Natural killer cell (primary cell): Measurements from ENCODE around the gene PDCD10. TPM values are rescaled to one million over a fixed set of nuclear protein-coding genes. Genes with fewer than 3 reads are reported as not detected.

Experiments used
- ATAC-seq, 3 donors: fragments of 150-1000 bp in 2 of 3; fragments of 200-7000 bp in 1 of 3; cut with Tn5 transposase; 1 replicate in 1 of 3; 2 replicates in 2 of 3; pipeline ENCODE4 v1.10.0; 2021; ENCODE audit warnings: mild to moderate bottlenecking in 2 of 3, moderate library complexity in 2 of 3
- DNase-seq, 2 donors: peaks; one replicate each; pipeline versions ENCODE4 v3.0.0 to v3.0.0-alpha.2; 2013 to 2021; ENCODE audit warnings: mixed read lengths in 1 of 2
- H3K27ac ChIP-seq: one replicate; pipeline ENCODE4 v1.5.1; 2013; ENCODE audit warnings: mild to moderate bottlenecking, low read length
- H3K27me3 ChIP-seq: one replicate; pipeline ENCODE4 v1.6.1; 2013; ENCODE audit warnings: low read length; ENCODE audit not compliant: control insufficient read depth, insufficient read depth
- H3K36me3 ChIP-seq: one replicate; pipeline ENCODE4 v1.6.1; 2013; ENCODE audit warnings: low read length; ENCODE audit not compliant: control insufficient read depth, insufficient read depth
- H3K4me1 ChIP-seq: one replicate; pipeline ENCODE4 v1.6.1; 2013; ENCODE audit warnings: low read length; ENCODE audit not compliant: control insufficient read depth, insufficient read depth
- H3K4me3 ChIP-seq: one replicate; pipeline ENCODE4 v1.5.1; 2013; ENCODE audit warnings: low read length
- H3K9me3 ChIP-seq: one replicate; pipeline ENCODE4 v1.6.1; 2013; ENCODE audit warnings: low read length; ENCODE audit not compliant: control insufficient read depth, insufficient read depth
- H3K27ac Mint-ChIP-seq, 2 donors: one replicate each; pipeline ENCODE4 v1.8.0; 2022; ENCODE audit warnings: mild to moderate bottlenecking in 2 of 2, mixed read lengths in 2 of 2, moderate library complexity in 1 of 2
- H3K27me3 Mint-ChIP-seq, 2 donors: one replicate each; pipeline ENCODE4 v1.8.0; 2022; ENCODE audit warnings: low read depth in 2 of 2, mixed read lengths in 2 of 2
- H3K36me3 Mint-ChIP-seq: one replicate; pipeline ENCODE4 v1.8.0; 2022; ENCODE audit warnings: mixed read lengths
- H3K4me1 Mint-ChIP-seq, 2 donors: one replicate each; pipeline ENCODE4 v1.8.0; 2022; ENCODE audit warnings: mixed read lengths in 2 of 2
- H3K4me3 Mint-ChIP-seq: one replicate; pipeline ENCODE4 v1.8.0; 2022; ENCODE audit warnings: mild to moderate bottlenecking, moderate library complexity, mixed read lengths
- H3K9me3 Mint-ChIP-seq, 2 donors: one replicate each; pipeline ENCODE4 v1.8.0; 2022; ENCODE audit warnings: mixed read lengths in 2 of 2
- WGBS: methylation state at CpG from one replicate; pipeline ENCODE4 v1.1.7; 2013; ENCODE audit warnings: missing lambda C conversion rate; ENCODE audit not compliant: insufficient coverage; 5-methylcytosine and 5-hydroxymethylcytosine counted together
- intact Hi-C: fragments of 100-400 bp; cut with micrococcal nuclease; formaldehyde crosslinking; loops from one replicate; pipeline ENCODE4 v1.14.2; 2022
- total RNA-seq, 4 donors: library from RNA; stranded (reverse); fragments of 120-200 nt in 1 of 4; gene quantifications; one replicate each; pipeline versions ENCODE4 v1.2.3 to v1.2.4, GENCODE V29; 2013 to 2022
- TF ChIP-seq, protein P1 (sequence below): fragments of 200-600 bp; IDR thresholded peaks from one replicate; pipeline ENCODE4 v1.8.0; 2022; ENCODE audit warnings: antibody characterized with exemption

The PDCD10 gene
- total RNA-seq, 3 donors from 2014 or later (not counting 1 experiment from before 2014, with no cell fraction given) = 50.6 to 58.3 (median 50.8) TPM

DNA sequence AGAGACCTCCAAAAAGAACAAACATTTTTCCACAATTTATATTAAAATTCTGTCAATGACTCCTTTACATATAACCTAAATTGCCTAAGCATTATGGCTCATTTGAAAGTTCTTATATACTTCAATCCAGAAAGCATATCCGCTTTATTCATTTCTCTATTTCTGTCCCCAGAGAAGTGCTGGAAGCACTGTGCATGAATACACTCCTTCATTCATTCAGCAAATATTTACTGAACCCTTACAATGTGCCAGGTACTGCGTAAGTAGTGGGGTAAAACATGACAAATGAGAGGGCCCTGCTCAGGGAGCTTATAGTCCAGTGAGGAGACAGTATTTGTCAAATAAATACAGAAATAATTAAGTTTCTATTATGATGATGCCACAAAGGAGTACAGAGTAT, 3.3 kb downstream of the PDCD10 start:
- no peaks in the 10 kb centered on the region for H3K27me3 Mint-ChIP-seq
- H3K9me3 ChIP-seq = no peaks in the 10 kb centered on the region
- TF ChIP-seq, protein P1, sequence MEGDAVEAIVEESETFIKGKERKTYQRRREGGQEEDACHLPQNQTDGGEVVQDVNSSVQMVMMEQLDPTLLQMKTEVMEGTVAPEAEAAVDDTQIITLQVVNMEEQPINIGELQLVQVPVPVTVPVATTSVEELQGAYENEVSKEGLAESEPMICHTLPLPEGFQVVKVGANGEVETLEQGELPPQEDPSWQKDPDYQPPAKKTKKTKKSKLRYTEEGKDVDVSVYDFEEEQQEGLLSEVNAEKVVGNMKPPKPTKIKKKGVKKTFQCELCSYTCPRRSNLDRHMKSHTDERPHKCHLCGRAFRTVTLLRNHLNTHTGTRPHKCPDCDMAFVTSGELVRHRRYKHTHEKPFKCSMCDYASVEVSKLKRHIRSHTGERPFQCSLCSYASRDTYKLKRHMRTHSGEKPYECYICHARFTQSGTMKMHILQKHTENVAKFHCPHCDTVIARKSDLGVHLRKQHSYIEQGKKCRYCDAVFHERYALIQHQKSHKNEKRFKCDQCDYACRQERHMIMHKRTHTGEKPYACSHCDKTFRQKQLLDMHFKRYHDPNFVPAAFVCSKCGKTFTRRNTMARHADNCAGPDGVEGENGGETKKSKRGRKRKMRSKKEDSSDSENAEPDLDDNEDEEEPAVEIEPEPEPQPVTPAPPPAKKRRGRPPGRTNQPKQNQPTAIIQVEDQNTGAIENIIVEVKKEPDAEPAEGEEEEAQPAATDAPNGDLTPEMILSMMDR = no peak
- H3K4me3 Mint-ChIP-seq = no peak overlapping the region
- H3K9me3 Mint-ChIP-seq = no peaks in the 10 kb centered on the region
- H3K4me1 Mint-ChIP-seq = peaks cover 44 to 47% of the 10 kb centered on the region in 2 donors
- H3K27me3 ChIP-seq = no peaks in the 10 kb centered on the region
- H3K36me3 Mint-ChIP-seq = no peaks in the 10 kb centered on the region
- intact Hi-C loops = loop anchor here (5.0 kb wide), 1 partner anchor 349 kb away; the partner anchor contains the start of gene ZBBX
- H3K4me1 ChIP-seq = peaks cover 6% of the 10 kb centered on the region
- DNase-seq (no peak), ATAC-seq (no peak)
- H3K27ac ChIP-seq = no peak overlapping the region
- H3K36me3 ChIP-seq = no peaks in the 10 kb centered on the region
- peak overlapping the region; percentile 53 to 70 for H3K27ac Mint-ChIP-seq
- WGBS = 94% methylated on average over 2 of the region's 2 CpGs
- H3K4me3 ChIP-seq = no peak overlapping the region

DNA sequence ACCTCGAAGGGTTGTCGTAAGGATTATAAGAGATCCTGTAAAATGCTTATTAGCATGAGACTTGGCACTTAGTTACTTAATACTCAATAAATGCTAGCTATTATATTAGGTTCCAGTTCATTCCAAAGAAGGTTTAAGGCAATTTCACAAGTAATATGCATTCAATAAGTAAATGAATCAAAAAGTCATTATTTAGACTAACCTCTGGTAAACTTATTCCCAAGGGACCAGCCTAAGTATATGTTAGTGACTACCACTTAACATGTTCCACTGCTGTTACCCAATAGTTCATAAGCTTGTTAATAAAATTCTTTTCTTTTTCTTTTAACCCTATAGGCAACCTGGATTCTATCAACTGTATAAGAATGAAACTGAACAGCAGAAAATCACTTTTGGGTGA, 5.1 kb downstream of the PDCD10 start:
- ATAC-seq = no peak
- no CpG with 5 or more reads among the region's 2 CpGs for WGBS
- H3K4me1 Mint-ChIP-seq = peaks cover 47 to 50% of the 10 kb centered on the region in 2 donors

DNA sequence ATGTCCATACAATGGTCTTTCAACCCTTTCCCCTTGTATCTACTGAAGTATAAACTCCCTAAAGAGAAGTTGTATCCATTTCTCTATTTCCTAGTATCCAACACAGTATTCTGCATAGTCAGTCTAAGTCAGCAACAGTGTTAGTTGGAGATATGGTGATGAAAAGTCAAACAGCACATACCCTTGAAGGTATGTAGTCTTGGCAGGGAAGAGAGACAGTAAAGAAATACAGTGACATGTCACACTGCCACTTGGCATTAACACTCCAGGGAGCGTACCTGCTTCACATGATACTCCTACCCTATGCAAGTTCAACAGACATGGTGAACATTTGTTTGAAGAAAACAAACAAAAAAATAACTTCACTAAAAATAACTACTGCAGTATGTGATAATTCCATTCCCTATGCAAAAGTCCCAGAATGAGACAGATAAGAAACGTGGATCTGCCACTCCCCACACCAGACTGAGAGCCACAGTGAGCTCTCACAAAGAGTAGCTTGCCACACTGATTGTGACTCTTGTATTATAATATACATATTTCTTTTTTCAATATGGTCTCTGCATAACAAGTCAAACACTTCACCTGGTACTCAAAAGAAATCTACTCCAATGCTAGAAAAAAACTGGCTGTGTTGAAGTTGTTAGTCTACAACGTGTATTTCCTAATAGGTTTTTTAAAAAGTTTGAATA, 5.9 kb downstream of the PDCD10 start:
- Histone ChIP-seq H3K36me3 (no peaks in the 10 kb centered on the region), H3K9me3 (no peaks in the 10 kb centered on the region), H3K4me3 (no peak overlapping the region), H3K27ac (no peak overlapping the region), H3K4me1 (peaks cover under 1% of the 10 kb centered on the region), H3K27me3 (no peaks in the 10 kb centered on the region)
- whole genome bisulfite sequencing = 88% methylated on average over 2 of the region's 3 CpGs
- TF ChIP-seq, protein P1 = no peak
- DNase-seq (no peak), ATAC-seq (no peak)
- Mint-ChIP-seq H3K27me3 (no peaks in the 10 kb centered on the region), H3K36me3 (no peaks in the 10 kb centered on the region), H3K27ac (peak overlapping the region; percentile 10 to 37), H3K4me3 (no peak overlapping the region), H3K9me3 (no peaks in the 10 kb centered on the region), H3K4me1 (peaks cover 55 to 58% of the 10 kb centered on the region in 2 donors)
- intact Hi-C loops = no loop called here

More for the DNA sequence above, 5.1 kb downstream of the PDCD10 start:
- intact Hi-C loops = no loop called here
- H3K27me3 Mint-ChIP-seq = no peaks in the 10 kb centered on the region
- TF ChIP-seq, protein P1 = no peak
- Histone ChIP-seq H3K9me3 (no peaks in the 10 kb centered on the region), H3K4me1 (peaks cover 6% of the 10 kb centered on the region), H3K27ac (no peak overlapping the region), H3K27me3 (no peaks in the 10 kb centered on the region), H3K36me3 (no peaks in the 10 kb centered on the region), H3K4me3 (no peak overlapping the region)
- H3K4me3 Mint-ChIP-seq = no peak overlapping the region
- no peaks in the 10 kb centered on the region for H3K9me3 Mint-ChIP-seq
- DNase-seq = no peak
- H3K27ac Mint-ChIP-seq = peak overlapping the region in 1 of 2 donors; percentile 10
- no peaks in the 10 kb centered on the region for H3K36me3 Mint-ChIP-seq

DNA sequence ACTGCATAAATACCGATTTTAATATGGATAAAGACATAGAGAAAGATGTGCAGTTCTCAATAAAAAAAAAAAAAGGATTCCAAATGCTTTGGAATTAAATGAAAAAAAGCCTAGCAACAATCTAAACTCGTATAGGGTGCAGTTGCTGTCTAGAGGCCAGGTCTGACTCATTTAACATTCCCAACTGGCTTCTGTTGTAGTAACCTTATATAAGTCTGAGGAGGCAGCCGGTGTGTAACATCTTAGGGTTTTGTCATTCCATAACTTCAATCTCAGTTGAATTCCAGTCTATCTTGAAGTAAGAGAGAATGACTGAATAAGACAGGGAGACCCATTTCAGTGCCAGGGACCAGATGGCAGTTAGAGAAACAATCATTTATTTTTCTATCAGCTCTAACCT, 6.5 kb downstream of the PDCD10 start:
- Histone ChIP-seq H3K4me1 (no peaks in the 10 kb centered on the region), H3K9me3 (no peaks in the 10 kb centered on the region), H3K36me3 (no peaks in the 10 kb centered on the region), H3K27me3 (no peaks in the 10 kb centered on the region), H3K4me3 (no peak overlapping the region), H3K27ac (no peak overlapping the region)
- H3K4me1 Mint-ChIP-seq = peaks cover 59 to 64% of the 10 kb centered on the region in 2 donors
- no peak overlapping the region for H3K4me3 Mint-ChIP-seq
- H3K27ac Mint-ChIP-seq = peak overlapping the region in 1 of 2 donors; percentile 37
- TF ChIP-seq, protein P1 = no peak
- DNase-seq = no peak
- H3K9me3 Mint-ChIP-seq = no peaks in the 10 kb centered on the region
- intact Hi-C loops = no loop called here
- 94% methylated on average over 3 of the region's 3 CpGs for WGBS
- no peaks in the 10 kb centered on the region for H3K27me3 Mint-ChIP-seq
- ATAC-seq = no peak
- no peaks in the 10 kb centered on the region for H3K36me3 Mint-ChIP-seq
